B cell (primary cell): Measurements from ENCODE around the gene FAM98A.

Experiments
- EZH2 ChIP-seq: IDR thresholded peaks from 2 replicates; pipeline ENCODE4 v1.6.1; 2012; ENCODE audit warnings: borderline replicate concordance, low read depth, mild to moderate bottlenecking, moderate library complexity, low read length; ENCODE audit not compliant: insufficient read depth, poor library complexity, severe bottlenecking
- TF ChIP-seq, protein P1 (sequence below): fragments of 200-600 bp; IDR thresholded peaks from one replicate; pipeline ENCODE4 v1.8.0; 2022; ENCODE audit warnings: antibody characterized with exemption, mild to moderate bottlenecking

GRCh38 chr2:33588232-33588631 is 10.9 kb downstream of the FAM98A start:
- TF ChIP-seq, protein P1, sequence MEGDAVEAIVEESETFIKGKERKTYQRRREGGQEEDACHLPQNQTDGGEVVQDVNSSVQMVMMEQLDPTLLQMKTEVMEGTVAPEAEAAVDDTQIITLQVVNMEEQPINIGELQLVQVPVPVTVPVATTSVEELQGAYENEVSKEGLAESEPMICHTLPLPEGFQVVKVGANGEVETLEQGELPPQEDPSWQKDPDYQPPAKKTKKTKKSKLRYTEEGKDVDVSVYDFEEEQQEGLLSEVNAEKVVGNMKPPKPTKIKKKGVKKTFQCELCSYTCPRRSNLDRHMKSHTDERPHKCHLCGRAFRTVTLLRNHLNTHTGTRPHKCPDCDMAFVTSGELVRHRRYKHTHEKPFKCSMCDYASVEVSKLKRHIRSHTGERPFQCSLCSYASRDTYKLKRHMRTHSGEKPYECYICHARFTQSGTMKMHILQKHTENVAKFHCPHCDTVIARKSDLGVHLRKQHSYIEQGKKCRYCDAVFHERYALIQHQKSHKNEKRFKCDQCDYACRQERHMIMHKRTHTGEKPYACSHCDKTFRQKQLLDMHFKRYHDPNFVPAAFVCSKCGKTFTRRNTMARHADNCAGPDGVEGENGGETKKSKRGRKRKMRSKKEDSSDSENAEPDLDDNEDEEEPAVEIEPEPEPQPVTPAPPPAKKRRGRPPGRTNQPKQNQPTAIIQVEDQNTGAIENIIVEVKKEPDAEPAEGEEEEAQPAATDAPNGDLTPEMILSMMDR, result no peak
- no peak for TF ChIP-seq EZH2
